Right ventricle myocardium inferior (tissue), 1 donor: ENCODE results near the gene LARGE2. TPM values are rescaled to one million over a fixed set of nuclear protein-coding genes. Genes with fewer than 3 reads are reported as not detected.
A peak's percentile ranks its signal among the peaks of the same experiment; 100 is the strongest.
"Not testable (repeated sequence)": the region's sequence is repeated elsewhere in the genome, so short reads cannot be mapped to it uniquely, and the experiment has no call there.

Experiments used
- ATAC-seq: fragments of 200-7000 bp; cut with Tn5 transposase; one replicate; pipeline ENCODE4 v1.9.1; 2020; ENCODE audit warnings: mild to moderate bottlenecking, moderate library complexity
- DNase-seq: peaks from one replicate; pipeline ENCODE4 v3.0.0; 2021; ENCODE audit errors: missing footprints
- intact Hi-C: fragments of 100-400 bp; cut with DNase I; formaldehyde crosslinking; loops from one replicate; pipeline ENCODE4 v1.11.0; 2022
- total RNA-seq: library from RNA; stranded (reverse); fragmentation: NEBNext Ultra II Directional; extraction: Animal tissue kit (Norgen Biotek cat#: 25700); gene quantifications from one replicate; pipeline ENCODE4 v1.2.1, GENCODE V29; 2021
- donor health status: DM: no; HTN: yes; CAD: no; lungs with severe emphysema.

The LARGE2 gene
- total RNA-seq, 1 donor from 2014 or later = not detected

- intact Hi-C loops = no loop called here
- DNase-seq = peak; percentile 59
- ATAC-seq = no peak
Observed at GRCh38 chr11:45894555-45895247, 27.8 kb upstream of the LARGE2 start.

- peak; percentile 39 for DNase-seq
- ATAC-seq = no peak
- intact Hi-C loops = no loop called here
Observed at GRCh38 chr11:45895553-45896259, 26.8 kb upstream of the LARGE2 start.

- DNase-seq (peak; percentile 50), ATAC-seq (no peak)
- intact Hi-C loops = no loop called here
Observed at GRCh38 chr11:45896422-45896984, 26.0 kb upstream of the LARGE2 start.

- DNase-seq (no peak), ATAC-seq (no peak)
- intact Hi-C loops = no loop called here
Observed at GRCh38 chr11:45897556-45897955, 24.9 kb upstream of the LARGE2 start.

GRCh38 chr11:45899086-45899447 is 23.4 kb upstream of the LARGE2 start:
- DNase-seq = no peak
- intact Hi-C loops = no loop called here
- no peak for ATAC-seq

- ATAC-seq = peak; percentile 89
- peak; percentile 93 for DNase-seq
- intact Hi-C loops = no loop called here
Observed at GRCh38 chr11:45899448-45900174, 22.8 kb upstream of the LARGE2 start.

GRCh38 chr11:45900175-45900800 is 22.2 kb upstream of the LARGE2 start:
- DNase-seq (peak; percentile 67), ATAC-seq (peak; percentile 6)
- intact Hi-C loops = not testable (repeated sequence)

- intact Hi-C loops = no loop called here
- peak; percentile 72 for DNase-seq
- no peak for ATAC-seq
Observed at GRCh38 chr11:45900916-45901617, 21.4 kb upstream of the LARGE2 start.

- intact Hi-C loops = no loop called here
- DNase-seq = peak; percentile 28
Observed at GRCh38 chr11:45901626-45902025, 20.8 kb upstream of the LARGE2 start.

GRCh38 chr11:45902452-45903380 is 19.7 kb upstream of the LARGE2 start:
- intact Hi-C loops = no loop called here
- ATAC-seq (no peak), DNase-seq (peak; percentile 61)

More at GRCh38 chr11:45901626-45902025, 20.8 kb upstream of the LARGE2 start:
- ATAC-seq = no peak

- DNase-seq (peak; percentile 13), ATAC-seq (no peak)
- intact Hi-C loops = no loop called here
Observed at GRCh38 chr11:45904309-45904915, 18.0 kb upstream of the LARGE2 start.

- ATAC-seq (no peak), DNase-seq (no peak)
- intact Hi-C loops = no loop called here
Observed at GRCh38 chr11:45905095-45905494, 17.4 kb upstream of the LARGE2 start.

- intact Hi-C loops, ATAC-seq, DNase-seq: not testable (repeated sequence)
Observed at GRCh38 chr11:45905576-45905975, 16.9 kb upstream of the LARGE2 start.

- ATAC-seq = no peak
- DNase-seq = no peak
- intact Hi-C loops = no loop called here
Observed at GRCh38 chr11:45906096-45906682, 16.3 kb upstream of the LARGE2 start.

- ATAC-seq (no peak), DNase-seq (no peak)
- intact Hi-C loops = no loop called here
Observed at GRCh38 chr11:45906965-45907611, 15.4 kb upstream of the LARGE2 start, which contains the start of gene FREY1. FREY1 (minus strand) TSS chr11:45907271; CDS start chr11:45907245, 26 bp downstream.

GRCh38 chr11:45907911-45908370 is 14.5 kb upstream of the LARGE2 start:
- DNase-seq (no peak), ATAC-seq (no peak)
- intact Hi-C loops = no loop called here
